Glomerular visceral epithelial cell (primary cell): ENCODE data around the gene FNDC3B.
A peak's percentile ranks its signal among the peaks of the same experiment; 100 is the strongest.

Experiments
- DNase-seq: peaks from one replicate; pipeline ENCODE4 v3.0.0-alpha.2; 2016; ENCODE audit errors: extremely low spot score

Gene FNDC3B

DNA sequence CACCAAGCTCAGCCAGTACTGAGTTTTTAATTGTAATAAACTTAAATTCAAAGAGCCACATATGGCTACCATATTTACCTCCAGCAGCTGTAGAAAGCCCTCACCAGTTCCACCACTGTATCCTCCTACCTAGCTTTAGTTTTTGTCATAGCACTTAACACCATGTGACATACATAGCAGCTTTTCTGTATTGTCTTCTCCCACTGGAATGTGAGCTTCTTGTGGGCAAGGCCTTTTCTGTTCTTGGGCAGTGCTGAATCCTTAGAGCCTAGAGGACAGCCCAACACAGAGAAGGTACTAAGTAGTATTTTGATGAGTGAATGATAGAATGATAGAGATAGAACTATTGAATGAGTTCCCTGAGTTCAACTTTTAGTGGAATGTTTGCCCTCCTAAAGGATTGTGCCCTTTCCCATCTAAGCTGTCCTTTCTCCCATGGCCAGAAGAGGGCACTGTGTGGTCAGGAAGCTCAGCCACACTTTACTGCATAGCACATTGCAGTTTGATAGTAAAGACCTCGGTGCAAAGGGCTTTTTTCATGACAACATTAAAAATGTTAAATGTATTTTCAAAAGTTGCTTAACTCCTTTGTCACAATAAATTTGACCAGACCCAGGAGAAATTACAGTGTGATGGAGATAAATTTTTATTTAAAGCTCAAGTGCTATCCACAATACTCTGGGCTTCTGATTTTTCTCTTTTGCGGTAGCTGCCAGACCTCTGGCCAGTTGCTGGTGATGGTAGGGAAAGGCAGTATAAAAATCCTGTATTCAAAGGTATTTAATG is 293.1 kb downstream of the FNDC3B start:
- peak; percentile 63 for DNase-seq

DNA sequence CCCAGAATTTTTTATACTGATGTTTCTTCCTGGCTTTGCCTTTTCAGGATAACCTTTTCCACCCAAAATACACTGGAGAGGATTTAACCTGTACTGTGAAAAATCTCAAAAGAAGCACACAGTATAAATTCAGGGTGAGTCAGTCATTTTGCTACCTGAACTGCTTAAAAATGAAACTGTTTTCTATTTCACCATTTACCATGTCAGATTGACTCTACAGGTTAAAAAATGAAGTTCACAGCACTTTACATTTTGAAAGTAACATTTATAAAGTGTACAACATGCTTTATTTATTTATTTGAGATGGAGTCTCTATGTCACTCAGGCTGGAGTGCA is 293.6 kb downstream of the FNDC3B start:
- no peak for DNase-seq

DNA sequence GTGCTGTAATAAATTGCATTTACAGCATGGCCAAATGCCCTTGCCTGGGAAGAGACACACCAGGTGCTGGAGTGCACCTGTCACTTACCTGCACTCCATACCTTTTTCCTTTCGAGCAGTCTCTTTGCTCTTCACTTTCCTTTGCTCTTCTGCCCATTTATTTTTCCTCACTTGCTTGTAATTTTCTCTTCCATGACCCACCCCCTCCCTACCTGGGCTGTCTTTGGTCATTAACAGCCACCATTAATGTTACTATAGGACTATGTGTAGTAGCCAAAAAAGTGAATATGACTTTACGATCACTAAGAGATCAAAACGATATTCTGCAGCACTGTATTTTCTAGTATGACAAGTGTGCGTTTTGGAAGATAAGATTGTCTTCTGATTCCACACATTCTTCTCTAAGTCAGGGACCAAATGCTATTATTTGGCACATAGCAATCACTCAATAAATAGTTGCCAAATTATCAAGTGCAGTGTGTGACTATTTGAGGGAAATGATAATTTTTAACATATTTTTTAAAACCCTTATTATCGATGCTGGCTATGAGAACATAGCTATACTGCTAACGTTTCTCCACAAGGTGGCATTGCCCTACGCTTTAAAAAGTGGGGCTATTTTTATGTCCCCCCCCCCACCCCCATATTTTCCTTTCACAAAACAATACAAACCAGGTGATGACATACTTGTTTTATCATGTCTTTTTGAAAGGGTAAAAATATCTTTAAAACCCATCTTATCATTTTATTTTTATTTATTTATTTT is 294.5 kb downstream of the FNDC3B start:
- no peak for DNase-seq

DNA sequence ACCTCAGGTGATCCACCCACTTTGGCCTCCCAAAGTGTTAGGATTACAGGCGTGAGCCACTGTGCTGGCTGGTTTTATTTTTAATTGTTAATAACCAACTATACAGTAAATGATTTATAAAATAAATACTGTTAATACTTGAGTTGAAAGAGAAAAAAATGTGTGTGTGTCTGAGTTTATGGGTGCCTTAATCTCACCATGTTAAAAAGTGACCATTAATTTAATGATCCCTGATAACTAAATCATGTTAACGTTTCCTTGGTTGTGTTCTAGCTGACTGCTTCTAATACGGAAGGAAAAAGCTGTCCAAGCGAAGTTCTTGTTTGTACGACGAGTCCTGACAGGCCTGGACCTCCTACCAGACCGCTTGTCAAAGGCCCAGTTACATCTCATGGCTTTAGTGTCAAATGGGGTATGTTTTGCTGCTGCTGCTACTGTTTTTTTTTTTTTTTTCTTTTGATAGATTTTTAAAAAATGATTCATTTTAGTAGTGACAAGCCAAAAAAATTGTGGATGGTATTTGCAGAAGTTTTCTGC is 295.4 kb downstream of the FNDC3B start:
- no peak for DNase-seq

DNA sequence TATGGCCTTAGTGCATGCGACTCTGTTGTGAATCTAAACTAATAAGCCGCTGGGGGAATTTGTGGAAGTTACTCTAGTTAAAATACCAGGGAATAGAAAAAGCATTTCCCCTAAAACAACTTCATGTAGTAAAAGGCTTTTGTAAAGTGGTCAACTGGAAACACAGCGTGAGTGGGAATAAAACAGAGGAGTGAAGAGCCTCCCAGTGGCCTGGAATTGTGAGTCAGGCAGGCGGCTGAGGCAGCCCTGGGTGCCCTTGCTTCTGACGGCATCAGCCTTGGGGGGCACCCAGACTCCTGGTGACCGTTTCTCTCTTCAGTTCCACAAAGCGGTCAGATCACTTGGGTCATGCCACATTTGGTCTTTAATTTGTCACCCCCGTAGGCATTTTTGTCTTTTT is 300.5 kb downstream of the FNDC3B start:
- no peak for DNase-seq

DNA sequence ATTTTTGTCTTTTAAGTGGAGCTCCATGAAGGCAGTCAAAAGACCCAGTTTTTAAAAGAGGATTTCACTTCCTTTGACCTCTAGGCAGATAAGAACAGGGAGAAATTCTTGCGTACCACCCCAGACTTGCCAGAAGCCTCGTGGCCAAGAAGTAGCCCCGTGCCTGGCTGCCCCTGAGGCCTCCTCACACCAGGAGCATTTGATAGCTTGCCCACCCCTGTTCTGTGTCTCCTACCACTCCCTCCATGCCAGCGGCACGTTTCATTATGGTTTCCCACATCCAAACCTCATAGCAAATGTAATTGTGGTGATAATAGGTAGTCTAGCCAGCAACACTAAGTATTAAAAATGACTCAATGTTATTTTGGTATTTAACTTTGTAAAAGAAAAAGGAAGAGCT is 301.2 kb downstream of the FNDC3B start:
- no peak for DNase-seq

DNA sequence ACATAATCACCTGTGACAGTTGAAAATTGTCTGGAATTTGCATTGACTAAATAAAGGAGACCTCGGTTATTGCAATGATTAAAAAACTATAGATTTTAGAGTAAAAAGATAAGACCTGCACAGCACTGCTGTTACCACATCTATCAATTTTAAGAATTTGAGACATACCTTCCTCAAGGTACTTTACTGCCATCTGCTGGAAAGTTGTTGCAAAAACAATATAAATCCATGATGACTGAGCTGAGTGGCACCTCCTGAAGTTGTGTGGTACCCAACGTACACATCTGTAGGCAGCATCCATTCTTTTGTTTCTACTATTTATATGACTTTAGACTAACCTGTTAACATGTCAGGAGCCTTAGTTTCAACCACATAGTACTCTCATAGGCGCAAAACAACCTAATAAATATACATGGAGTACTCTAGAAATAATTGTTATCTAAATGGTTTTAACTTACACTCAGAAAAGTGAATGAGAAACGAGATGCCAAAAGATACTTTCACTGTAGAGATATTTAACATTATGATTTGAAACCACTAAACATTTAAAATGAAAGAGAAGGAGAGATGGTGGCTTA is 302.2 kb downstream of the FNDC3B start:
- DNase-seq: peak; percentile 61

DNA sequence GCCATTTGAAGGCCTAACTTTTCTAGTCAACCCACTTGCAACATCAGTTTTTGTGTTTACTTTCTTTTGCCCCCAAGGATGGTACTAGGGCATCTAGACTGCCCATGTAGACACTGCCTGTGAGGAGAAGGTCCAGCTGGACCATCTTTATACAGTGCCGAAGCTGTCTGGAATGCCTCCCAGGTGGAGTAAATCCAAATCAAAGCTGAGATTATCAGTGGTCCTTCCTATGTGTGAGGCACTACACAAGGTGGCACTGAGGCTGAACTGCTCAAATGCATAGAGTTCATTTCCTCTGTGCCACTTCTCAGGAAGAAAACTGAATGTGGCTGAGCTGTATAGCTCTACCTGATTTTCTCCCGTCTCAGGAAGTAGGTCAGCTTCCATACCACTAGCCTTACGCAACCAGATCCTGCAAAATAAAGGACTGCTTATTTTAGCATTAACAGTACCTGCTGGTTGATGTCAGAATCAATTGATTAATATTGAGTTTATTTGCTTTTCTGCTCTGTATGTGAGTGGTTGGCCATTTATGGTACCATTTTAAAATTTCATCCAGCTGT is 302.8 kb downstream of the FNDC3B start:
- no peak for DNase-seq

DNA sequence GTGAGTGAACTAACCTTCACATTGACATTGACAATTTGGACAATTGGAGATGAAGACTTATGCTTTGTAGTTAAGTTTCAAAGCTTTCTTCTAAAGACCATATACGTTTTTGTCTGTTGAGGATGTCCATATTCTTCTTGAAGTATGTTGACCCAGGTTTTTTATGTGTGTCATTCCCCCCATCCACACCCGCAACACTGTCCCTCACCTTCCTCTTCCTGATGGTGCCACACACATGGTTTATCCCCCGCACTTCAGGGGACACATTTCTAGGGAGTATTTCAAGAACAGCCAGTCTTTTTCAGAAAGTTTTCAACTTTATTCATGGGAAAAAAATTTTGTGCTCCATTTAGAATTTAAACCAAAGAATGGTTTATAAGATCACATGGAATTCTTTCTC is 303.7 kb downstream of the FNDC3B start:
- DNase-seq: no peak

DNA sequence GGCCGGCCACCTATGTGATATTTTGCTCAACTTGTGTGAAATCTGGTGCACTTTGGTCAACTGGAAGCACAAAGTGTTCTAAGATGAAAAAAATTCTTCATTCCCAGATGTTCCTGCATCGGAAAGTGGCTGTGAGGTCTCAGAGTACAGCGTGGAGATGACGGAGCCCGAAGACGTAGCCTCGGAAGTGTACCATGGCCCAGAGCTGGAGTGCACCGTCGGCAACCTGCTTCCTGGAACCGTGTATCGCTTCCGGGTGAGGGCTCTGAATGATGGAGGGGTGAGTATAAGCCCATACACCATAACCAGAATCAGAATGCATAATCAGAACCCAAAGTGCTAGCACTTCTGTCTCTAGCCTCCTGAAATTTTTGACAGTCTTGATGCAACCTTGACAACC is 304.6 kb downstream of the FNDC3B start:
- no peak for DNase-seq

DNA sequence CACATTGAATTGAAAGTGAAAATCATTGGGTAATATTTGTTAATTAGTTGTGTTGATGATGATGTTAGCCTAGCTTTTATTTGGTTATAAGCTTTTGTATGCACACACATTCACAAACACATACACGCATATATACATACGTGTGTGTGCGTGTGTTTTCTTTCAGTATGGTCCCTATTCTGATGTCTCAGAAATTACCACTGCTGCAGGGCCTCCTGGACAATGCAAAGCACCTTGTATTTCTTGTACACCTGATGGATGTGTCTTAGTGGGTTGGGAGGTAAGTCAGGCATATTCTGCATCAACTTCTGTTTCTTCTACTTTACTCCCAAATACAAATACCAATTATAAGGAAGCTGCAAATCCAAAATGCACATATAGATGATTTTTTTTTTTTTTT is 306.8 kb downstream of the FNDC3B start:
- DNase-seq: no peak

DNA sequence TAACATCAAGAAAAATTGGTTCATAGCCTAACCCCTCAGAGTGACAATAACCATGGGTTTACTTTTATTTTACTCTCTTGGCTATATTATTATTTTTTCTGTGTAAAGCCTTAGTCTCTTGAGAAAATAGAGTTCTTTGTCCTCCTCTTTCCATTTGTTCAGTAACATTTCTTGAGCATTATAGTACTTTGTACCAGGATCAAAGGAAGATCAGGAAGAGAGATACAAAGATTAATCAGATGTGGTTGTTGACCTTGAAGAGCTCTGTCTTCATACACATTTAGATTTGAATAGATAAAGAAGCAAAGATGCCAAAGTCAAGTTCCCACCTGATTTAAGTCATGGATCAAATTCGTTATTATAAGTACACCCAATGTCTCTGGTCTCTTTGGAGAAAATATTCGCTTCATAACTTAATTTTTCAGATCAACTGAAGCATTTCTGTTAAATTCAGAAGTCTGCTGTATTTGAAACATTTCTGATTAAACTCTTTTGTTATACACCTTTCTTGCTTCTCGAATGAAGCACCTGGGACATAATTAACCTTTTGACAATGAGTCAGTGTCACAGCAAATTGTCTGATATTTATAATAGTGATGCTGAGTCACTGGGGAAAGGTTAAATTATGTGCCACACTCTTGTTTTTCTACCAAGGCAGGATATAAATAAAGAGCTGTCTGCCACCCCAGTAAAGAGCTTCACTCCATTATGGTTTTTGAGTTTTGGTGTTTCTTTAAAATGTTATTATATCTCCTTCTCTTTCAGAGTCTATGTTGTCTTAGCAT is 308.7 kb downstream of the FNDC3B start:
- no peak for DNase-seq

DNA sequence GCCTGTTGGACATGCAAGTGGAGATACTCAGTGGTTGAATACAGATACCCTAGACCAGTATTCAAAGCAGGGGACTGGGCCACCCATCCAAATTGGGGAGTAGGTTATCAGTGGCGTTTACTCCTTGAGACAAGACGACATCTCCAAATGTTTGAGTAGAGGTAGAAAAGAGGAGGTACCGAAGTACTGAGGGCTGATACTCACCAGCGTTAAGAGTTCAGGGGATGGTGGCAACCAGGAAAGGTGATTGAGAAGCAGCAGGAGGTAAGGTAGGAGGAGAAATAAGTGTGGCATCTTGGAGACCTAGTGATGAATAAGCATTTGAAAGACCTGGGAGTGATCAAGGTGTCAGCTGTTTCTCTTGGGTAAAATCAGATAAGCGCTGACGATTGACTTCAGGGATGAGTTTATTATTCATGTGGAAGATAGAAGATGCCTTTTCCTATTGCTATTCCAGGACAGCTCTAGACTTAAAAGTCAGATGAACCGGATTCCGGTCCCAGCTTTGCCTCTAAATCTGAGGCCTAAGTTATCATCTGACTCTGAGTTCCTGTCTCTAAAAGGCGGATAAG is 312.6 kb downstream of the FNDC3B start:
- no peak for DNase-seq

DNA sequence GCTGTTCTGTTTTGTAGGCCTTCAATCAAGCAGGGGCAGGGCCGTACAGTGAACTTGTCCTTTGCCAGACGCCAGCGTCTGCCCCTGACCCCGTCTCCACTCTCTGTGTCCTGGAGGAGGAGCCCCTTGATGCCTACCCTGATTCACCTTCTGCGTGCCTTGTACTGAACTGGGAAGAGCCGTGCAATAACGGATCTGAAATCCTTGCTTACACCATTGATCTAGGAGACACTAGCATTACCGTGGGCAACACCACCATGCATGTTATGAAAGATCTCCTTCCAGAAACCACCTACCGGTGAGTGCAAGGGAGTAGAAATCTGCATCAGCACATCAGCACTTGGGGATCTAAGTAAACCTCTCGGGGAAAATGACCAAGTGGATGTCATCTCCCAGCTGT is 313.4 kb downstream of the FNDC3B start:
- DNase-seq: no peak

DNA sequence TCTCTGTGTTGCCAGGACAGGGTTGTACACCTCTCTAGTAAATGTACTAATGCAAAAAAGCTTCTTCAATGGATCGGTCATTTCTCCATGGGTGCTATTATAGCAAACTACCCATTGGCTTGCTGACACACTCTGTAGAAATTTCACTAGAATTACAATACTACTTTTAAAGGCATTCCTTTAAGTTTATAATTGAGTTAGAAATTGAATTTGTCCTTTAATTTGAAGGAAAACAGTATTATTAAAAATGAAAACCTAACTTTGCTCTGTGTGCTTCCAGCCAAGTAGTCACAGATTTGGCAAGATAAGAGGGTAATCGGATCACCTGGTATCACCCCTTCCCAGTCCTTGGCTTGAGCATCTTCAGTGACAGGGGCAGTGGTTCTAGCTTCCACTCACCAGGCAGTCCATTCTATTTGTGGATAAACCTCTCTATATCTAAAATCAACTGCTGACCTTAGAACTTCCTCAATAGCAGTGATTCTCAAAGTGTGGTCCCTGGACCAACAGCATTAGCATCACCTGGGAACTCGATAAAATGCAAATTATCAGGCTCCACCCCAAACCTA is 315.6 kb downstream of the FNDC3B start:
- DNase-seq: no peak

DNA sequence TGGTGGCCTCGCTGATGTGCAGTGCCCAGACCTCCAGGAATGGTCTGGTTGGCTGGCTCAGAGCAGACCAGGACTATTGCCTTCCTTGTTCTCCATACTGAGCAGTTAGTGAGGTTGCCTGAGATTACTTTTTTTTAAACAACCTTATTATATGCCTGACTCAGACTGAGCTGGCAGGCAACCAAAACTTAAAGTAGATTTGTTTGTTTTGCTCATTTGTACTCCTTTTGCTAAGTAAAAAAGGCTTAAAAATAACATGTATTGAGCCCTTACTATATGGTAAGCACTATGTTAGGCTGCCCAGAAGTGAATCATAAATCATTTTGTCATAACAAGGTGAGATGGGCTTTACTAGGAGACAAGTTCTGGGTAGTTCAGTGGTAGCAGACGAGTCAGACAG is 316.5 kb downstream of the FNDC3B start:
- DNase-seq: peak; percentile 66

DNA sequence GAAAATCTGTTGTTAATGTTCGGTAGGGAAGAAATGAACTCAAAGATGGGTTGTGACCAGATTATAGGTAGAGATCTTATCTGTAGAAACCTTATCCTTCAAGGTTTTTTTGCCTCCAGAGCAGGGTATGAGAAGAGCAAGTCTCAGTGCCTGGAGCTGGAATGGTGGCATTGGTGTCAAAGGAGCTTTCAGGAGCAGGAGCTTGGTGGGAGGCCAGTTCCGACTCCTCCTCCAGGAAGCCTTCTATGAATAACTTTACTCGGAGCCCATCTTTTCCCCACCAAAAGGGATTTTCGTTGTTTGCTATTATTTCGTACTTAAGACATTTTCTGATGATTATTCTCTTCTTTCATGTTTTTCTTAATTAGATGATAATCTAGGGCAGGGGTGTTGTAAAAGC is 317.0 kb downstream of the FNDC3B start:
- no peak for DNase-seq

DNA sequence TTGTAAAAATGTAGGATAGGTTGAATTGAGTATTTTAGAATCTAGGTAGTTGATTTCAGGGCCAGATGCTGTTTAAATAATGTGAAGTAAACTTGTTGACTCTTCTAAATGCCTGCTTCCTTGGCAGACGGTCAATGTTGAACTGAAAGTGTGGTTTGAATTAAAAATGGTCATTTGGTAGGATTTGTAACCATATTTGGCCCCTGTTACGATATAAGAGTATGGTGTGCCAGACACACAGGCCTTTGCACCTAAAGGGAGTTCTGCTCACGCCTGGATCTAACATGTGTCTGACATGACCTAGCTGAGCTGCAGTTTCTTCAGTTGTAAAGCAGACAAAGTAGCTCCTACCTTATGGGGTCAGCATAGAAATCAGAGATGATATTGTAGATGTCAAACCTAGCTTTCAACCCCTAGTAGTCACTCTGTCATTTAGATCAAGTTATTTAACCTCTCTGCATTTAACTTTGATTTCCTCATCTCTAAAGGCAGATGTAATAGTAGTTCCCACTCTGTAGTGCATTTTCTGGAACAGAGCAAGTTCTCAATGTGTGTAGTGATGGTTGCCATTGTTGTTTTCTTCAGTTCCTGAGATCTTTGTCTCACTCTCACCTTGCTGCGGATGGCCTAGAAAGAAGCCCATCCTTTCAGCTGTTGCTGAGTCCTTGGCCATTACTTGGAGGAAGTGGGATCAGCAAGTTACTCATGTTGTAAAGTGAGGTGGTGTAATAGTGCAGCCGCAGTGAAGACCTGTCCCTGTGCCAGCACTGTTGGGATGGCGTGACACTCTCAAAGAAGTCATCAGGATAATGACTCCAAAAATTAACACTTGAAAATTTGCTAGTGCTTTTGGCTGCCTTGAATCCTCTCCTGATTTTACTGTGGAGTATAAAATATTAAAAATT is 318.7 kb downstream of the FNDC3B start:
- DNase-seq: no peak

DNA sequence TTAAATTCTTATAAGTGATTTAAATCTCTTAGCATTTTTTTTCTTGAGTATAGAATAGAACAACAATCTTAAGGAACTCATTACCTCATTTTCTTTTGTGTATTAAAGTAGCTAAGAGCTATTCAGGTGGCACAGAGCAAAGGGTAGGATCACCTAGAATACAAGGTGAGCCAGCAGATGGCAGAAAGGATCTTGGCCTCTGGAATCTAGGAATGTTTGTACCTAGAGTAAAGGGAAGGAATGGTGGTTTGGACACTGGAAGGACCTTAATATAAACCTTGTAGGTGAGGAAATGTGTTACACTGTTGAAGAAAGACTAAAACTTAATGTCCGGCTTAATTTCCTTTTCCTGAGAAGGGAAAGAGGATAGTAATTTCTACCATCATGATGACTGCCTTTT is 319.9 kb downstream of the FNDC3B start:
- DNase-seq: no peak

DNA sequence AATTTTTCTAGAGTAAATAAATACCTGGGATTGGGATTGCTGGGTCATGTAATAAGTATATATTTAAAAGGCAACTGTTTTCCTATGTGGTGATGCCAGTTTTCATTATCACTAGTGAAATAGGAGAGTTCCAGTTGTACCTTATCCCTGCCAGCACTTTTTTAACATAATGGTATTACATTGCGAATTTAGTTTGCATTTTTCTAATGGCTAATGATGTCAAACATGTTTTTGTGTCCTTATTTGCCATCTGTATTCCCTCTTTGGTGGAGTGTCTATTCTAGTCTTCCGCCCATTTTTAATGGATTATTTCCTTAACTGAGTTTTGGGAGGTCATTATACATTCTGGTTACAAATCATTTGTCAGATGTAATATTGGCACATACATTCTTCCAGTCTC is 320.6 kb downstream of the FNDC3B start:
- no peak for DNase-seq
